ENCODE measurements around the gene PGP. TPM values are rescaled to one million over a fixed set of nuclear protein-coding genes. Genes with fewer than 3 reads are reported as not detected.
"Not testable (repeated sequence)": the region's sequence is repeated elsewhere in the genome, so short reads cannot be mapped to it uniquely, and the experiment has no call there.

The PGP gene
- total RNA-seq, 4 donors from 2014 or later, result 21.7 to 25.6 (median 23.1) TPM

- DNase-seq, result no peak
- H3K9me3 ChIP-seq, result no peaks in the 10 kb centered on the region
- TF ChIP-seq CTCF (IDR thresholded peaks at IDR 0.05) (no peak), POLR2A (IDR thresholded peaks at IDR 0.05) (no peak)
Measured at GRCh38 chr16:2244301-2244700, 29.7 kb upstream of the PGP start.

DNA sequence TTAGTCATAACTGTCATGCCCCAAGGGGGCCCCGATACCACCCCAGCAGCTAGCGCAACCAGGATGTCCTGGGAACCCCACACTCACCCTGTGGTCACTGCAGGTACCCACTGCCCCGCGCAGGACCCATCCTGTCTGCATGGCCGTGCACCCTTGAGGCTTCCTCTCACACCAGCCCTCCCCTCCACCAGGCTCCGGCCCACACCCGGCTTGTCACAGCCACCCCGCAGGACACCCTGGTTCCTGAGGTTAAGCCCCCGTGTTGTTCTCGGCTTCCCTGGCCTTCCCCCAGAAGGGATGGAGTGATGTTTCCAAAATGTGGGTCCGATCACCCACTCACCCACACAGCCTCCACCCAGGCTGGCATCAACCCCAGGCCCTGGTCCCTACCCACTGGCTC lies 29.1 kb upstream of the PGP start:
- Histone ChIP-seq H3K27ac (no peak overlapping the region), H3K4me3 (no peak overlapping the region), H3K9me3 (no peaks in the 10 kb centered on the region), H3K36me3 (peaks cover 0 to 72% (median 0%) of the 10 kb centered on the region in 3 donors), H3K27me3 (no peaks in the 10 kb centered on the region), H3K4me1 (no peaks in the 10 kb centered on the region)
- no peak for TF ChIP-seq CTCF (IDR thresholded peaks at IDR 0.05)
- TF ChIP-seq POLR2A (IDR thresholded peaks at IDR 0.05), result no peak
- DNase-seq, result no peak

More at GRCh38 chr16:2244301-2244700, 29.7 kb upstream of the PGP start:
- no peaks in the 10 kb centered on the region for H3K4me1 ChIP-seq
- H3K27ac ChIP-seq, result no peak overlapping the region
- no peaks in the 10 kb centered on the region for H3K27me3 ChIP-seq
- H3K36me3 ChIP-seq, result peaks cover 0 to 77% (median 0%) of the 10 kb centered on the region in 3 donors
- no peak overlapping the region for H3K4me3 ChIP-seq

DNA sequence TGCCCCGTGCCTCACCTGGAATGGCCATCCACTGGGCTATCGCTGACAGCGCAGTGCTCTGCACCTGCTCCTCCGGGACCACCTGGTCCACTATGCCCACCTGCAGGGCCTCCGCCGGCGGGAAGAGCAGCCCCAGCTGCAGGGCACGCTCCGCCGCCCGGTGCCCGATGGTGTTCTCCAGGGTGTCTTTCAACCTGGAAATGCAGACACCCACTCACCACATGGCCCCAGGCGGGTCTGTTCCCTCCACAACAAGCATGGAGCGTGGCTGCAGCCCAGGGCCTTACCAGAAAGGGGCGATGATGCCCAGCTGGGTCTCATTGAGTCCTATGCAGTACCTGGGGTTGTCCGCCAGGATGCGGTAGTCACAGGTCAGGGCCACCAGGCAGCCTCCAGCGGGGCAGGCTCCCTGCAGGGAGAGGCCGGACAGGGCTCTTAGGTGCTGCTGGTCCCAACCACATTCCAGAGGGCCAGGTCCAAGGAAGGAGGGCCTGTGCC lies 28.4 kb upstream of the PGP start:
- peaks cover 0 to 66% (median 0%) of the 10 kb centered on the region in 3 donors for H3K36me3 ChIP-seq
- TF ChIP-seq CTCF (IDR thresholded peaks at IDR 0.05) (no peak), POLR2A (IDR thresholded peaks at IDR 0.05) (no peak)

DNA sequence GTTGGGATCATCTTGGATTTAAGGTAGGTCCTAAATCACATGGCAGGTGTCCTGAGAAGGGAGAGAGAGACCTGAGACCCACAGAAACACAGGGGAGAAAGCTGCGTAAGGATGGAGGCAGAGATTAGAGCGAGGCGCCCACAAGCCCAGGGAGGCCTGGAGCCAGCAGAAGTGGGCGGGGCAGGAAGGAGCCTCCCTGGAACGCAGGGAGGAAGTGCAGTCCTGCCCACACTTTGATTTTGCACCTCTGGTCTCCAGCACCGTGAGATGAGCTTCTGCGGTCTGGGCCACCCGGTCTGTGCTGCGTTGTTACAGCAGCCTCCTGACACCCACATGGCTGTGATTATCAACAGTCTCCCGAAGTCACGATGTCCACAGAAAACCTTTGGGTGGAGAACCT lies 28.0 kb upstream of the PGP start:
- TF ChIP-seq POLR2A (IDR thresholded peaks at IDR 0.05) (no peak), CTCF (IDR thresholded peaks at IDR 0.05) (no peak)
- DNase-seq, result no peak
- Histone ChIP-seq H3K4me3 (no peak overlapping the region), H3K27me3 (peaks cover 0 to under 1% of the 10 kb centered on the region in 2 donors), H3K36me3 (peaks cover 0 to 65% (median 0%) of the 10 kb centered on the region in 3 donors), H3K4me1 (peaks cover 0 to 3% (median 0%) of the 10 kb centered on the region in 4 donors), H3K27ac (no peak overlapping the region), H3K9me3 (no peaks in the 10 kb centered on the region)

More for the DNA sequence above, 28.4 kb upstream of the PGP start:
- H3K4me3 ChIP-seq, result no peak overlapping the region
- no peaks in the 10 kb centered on the region for H3K9me3 ChIP-seq
- H3K4me1 ChIP-seq, result no peaks in the 10 kb centered on the region
- H3K27ac ChIP-seq, result no peak overlapping the region
- no peaks in the 10 kb centered on the region for H3K27me3 ChIP-seq
- no peak for DNase-seq

GRCh38 chr16:2240331-2240730 lies 25.7 kb upstream of the PGP start:
- DNase-seq, H3K27ac ChIP-seq, H3K9me3 ChIP-seq, H3K4me3 ChIP-seq: not testable (repeated sequence)
- Histone ChIP-seq H3K27me3 (peaks cover 0 to 19% of the 10 kb centered on the region in 2 donors), H3K36me3 (peaks cover 0 to 50% (median 0%) of the 10 kb centered on the region in 3 donors), H3K4me1 (peaks cover 5 to 26% (median 14%) of the 10 kb centered on the region in 4 donors)

DNA sequence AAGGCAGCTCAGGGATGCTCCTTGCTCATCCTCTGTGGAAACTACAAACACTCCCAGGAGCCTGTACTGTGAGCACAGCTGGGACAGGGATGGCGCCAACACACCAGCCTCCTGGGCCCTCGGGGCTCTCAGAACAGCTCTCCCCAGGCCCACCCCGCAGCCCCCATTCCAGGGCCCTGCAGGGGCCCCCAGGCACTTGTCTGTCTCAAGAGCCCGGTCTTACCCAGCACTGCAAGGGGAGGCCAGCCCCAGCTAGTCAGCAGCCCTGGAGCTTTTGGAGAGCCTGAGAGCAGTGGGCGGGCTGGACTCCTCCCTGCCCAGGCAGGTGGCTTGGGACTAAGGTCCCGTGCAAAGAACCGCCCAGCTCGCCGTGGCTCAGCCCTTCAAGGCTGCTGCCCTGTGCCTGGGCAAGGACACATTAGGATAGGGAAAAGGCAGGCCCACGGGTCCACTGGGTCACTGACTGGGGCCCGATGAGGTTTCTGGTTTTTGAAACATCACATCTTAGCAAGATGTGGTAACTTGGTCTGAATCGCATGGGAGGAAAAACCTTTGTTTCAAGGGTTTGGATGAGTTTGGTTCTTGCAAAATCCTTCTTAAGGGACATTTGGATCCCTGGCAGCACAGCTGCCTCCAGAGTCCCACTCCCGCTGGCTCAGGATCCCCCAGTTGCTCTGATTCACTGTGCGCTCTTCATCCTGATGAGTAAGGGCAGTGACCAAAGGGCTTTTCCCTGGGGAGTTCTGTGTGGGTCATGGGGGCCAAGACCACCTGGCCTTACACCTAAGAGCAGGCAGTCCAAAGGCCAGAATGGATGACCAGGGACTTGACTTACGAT lies 24.4 kb upstream of the PGP start:
- no peak for DNase-seq

More for the DNA sequence above, 24.4 kb upstream of the PGP start:
- Histone ChIP-seq H3K27me3 (peaks cover 0 to 19% of the 10 kb centered on the region in 2 donors), H3K4me3 (no peak overlapping the region), H3K27ac (no peak overlapping the region), H3K4me1 (peaks cover 5 to 28% (median 14%) of the 10 kb centered on the region in 4 donors), H3K9me3 (no peaks in the 10 kb centered on the region), H3K36me3 (peaks cover 0 to 50% (median 0%) of the 10 kb centered on the region in 3 donors)
- TF ChIP-seq POLR2A (IDR thresholded peaks at IDR 0.05) (no peak), CTCF (IDR thresholded peaks at IDR 0.05) (no peak)

Measured in Peyer's patch (tissue), 4 donors.